H1 (cell line): ENCODE data around the gene TRHDE. TPM values are rescaled to one million over a fixed set of nuclear protein-coding genes. Genes with fewer than 3 reads are reported as not detected.

Experiments
- CTCF ChIA-PET: fragments of 300-600 bp; sonication (Branson Sonifier 250); formaldehyde crosslinking; loops from one replicate; lab custom pipeline; 2021; ENCODE audit not compliant: partially characterized antibody; lab: Charles Lee
- POLR2A ChIA-PET: fragments of 300-600 bp; sonication (Branson Sonifier 250); formaldehyde crosslinking; loops from one replicate; lab custom pipeline; 2021; ENCODE audit warnings: inconsistent platforms; ENCODE audit not compliant: partially characterized antibody; lab: Charles Lee
- DNase-seq, 2 experiments: peaks; one replicate each; pipeline versions ENCODE4 v3.0.0 to v3.0.0-alpha.2; 2010 to 2022; ENCODE audit warnings: low spot score in 2 of 2, low read depth in 1 of 2, mixed read lengths in 1 of 2
- FAIRE-seq: peaks from 2 replicates; lab custom pipeline; 2011; peaks lifted over from hg19 to GRCh38; lab: Jason Lieb, UNC
- H2AFZ ChIP-seq: 2 replicates; pipeline ENCODE4 v1.8.1; 2012; ENCODE audit warnings: low read length, inconsistent platforms
- H2AK5ac ChIP-seq: 2 replicates; pipeline ENCODE4 v1.6.1; 2013; ENCODE audit warnings: low read depth, low read length
- H2BK120ac ChIP-seq: replicated peaks from 2 replicates; pipeline ENCODE3; 2013; ENCODE audit warnings: low read depth, low read length, inconsistent platforms
- H2BK12ac ChIP-seq: 2 replicates; pipeline ENCODE4 v1.6.1; 2013; ENCODE audit warnings: low read depth, low read length
- H2BK15ac ChIP-seq: 2 replicates; pipeline ENCODE4 v1.6.1; 2013; ENCODE audit warnings: low read length
- H2BK20ac ChIP-seq: 2 replicates; pipeline ENCODE4 v1.6.1; 2013; ENCODE audit warnings: low read length
- H2BK5ac ChIP-seq: 2 replicates; pipeline ENCODE4 v1.6.1; 2013; ENCODE audit warnings: low read depth, low read length
- H3K14ac ChIP-seq: 2 replicates; pipeline ENCODE4 v1.6.1; 2013; ENCODE audit warnings: inconsistent platforms; ENCODE audit not compliant: insufficient read length
- H3K18ac ChIP-seq: 2 replicates; pipeline ENCODE4 v1.6.1; 2013; ENCODE audit warnings: low read length; ENCODE audit errors: extremely low read depth
- H3K23ac ChIP-seq: 2 replicates; pipeline ENCODE4 v1.6.1; 2013; ENCODE audit warnings: inconsistent platforms; ENCODE audit not compliant: insufficient read length
- H3K23me2 ChIP-seq: 2 replicates; pipeline ENCODE4 v1.6.1; 2013; ENCODE audit warnings: low read depth, low read length
- H3K27ac ChIP-seq: 2 replicates; pipeline ENCODE4 v1.6.1; 2011; ENCODE audit warnings: low read depth, low read length, inconsistent platforms
- H3K27me3 ChIP-seq, 4 experiments: replicated peaks in 1 of 4; 1 replicate in 1 of 4; 2 replicates in 3 of 4; pipeline versions ENCODE4 v1.6.1 to v1.8.1; 2011 to 2013; ENCODE audit warnings: low read length in 3 of 4, mild to moderate bottlenecking in 3 of 4, inconsistent platforms in 2 of 4, mixed read lengths in 2 of 4, moderate library complexity in 1 of 4; ENCODE audit not compliant: control insufficient read depth in 3 of 4, insufficient read depth in 3 of 4; ENCODE audit errors: extremely low read depth in 1 of 4
- H3K36me3 ChIP-seq, 4 experiments: 2 replicates each; pipeline versions ENCODE4 v1.6.1 to v1.8.1; 2011 to 2013; ENCODE audit warnings: mild to moderate bottlenecking in 4 of 4, low read length in 3 of 4, moderate library complexity in 2 of 4, control low read depth in 1 of 4, inconsistent platforms in 1 of 4; ENCODE audit not compliant: insufficient read depth in 4 of 4, control insufficient read depth in 2 of 4
- H3K4ac ChIP-seq: replicated peaks from 2 replicates; pipeline ENCODE3; 2013; ENCODE audit warnings: low read length, low read depth, mixed read lengths, inconsistent platforms; ENCODE audit not compliant: insufficient read length
- H3K4me1 ChIP-seq, 4 experiments: replicated peaks in 1 of 4; 1 replicate in 1 of 4; 2 replicates in 3 of 4; pipeline versions ENCODE4 v1.6.1 to v1.8.1; 2011 to 2013; ENCODE audit warnings: low read length in 3 of 4, inconsistent platforms in 2 of 4, mixed read lengths in 1 of 4; ENCODE audit not compliant: insufficient read depth in 4 of 4, control insufficient read depth in 3 of 4
- H3K4me2 ChIP-seq, 2 experiments: 2 replicates each; pipeline versions ENCODE4 v1.6.1 to v1.8.1; 2011 to 2013; ENCODE audit warnings: low read depth in 2 of 2, low read length in 2 of 2, control low read depth in 1 of 2, inconsistent platforms in 1 of 2, mild to moderate bottlenecking in 1 of 2; ENCODE audit not compliant: insufficient read depth in 1 of 2
- H3K4me3 ChIP-seq, 4 experiments: fragments of 200-600, 300-600 bp in 1 of 4; sonication (generic), shearing (Covaris generic), sonication (Bioruptor Twin) in 1 of 4; 2 replicates each; pipeline versions ENCODE4 v1.5.1 to v1.8.1; 2011 to 2016; ENCODE audit warnings: low read length in 4 of 4, low read depth in 3 of 4, control low read depth in 2 of 4, inconsistent platforms in 2 of 4, mild to moderate bottlenecking in 2 of 4, mixed read lengths in 1 of 4, moderate library complexity in 1 of 4; ENCODE audit not compliant: insufficient read depth in 2 of 4; ENCODE audit errors: extremely low read depth in 1 of 4
- H3K56ac ChIP-seq: replicated peaks from 2 replicates; pipeline ENCODE3; 2013; ENCODE audit warnings: low read depth, mild to moderate bottlenecking, mixed read lengths, low read length, inconsistent platforms; ENCODE audit not compliant: insufficient read length
- H3K79me1 ChIP-seq: 2 replicates; pipeline ENCODE4 v1.6.1; 2013; ENCODE audit warnings: low read depth, low read length, control low read depth
- H3K79me2 ChIP-seq, 2 experiments: 2 replicates each; pipeline versions ENCODE4 v1.6.1 to v1.8.1; 2012 to 2013; ENCODE audit warnings: low read length in 2 of 2, mild to moderate bottlenecking in 2 of 2, inconsistent platforms in 1 of 2; ENCODE audit not compliant: insufficient read depth in 2 of 2, control insufficient read depth in 1 of 2
- H3K9ac ChIP-seq, 4 experiments: replicated peaks in 1 of 4; 1 replicate in 1 of 4; 2 replicates in 3 of 4; pipeline versions ENCODE4 v1.6.1 to v1.8.1; 2011 to 2013; ENCODE audit warnings: low read depth in 3 of 4, low read length in 3 of 4, control low read depth in 2 of 4, mild to moderate bottlenecking in 2 of 4, moderate library complexity in 2 of 4, inconsistent platforms in 1 of 4; ENCODE audit errors: extremely low read depth in 1 of 4
- H3K9me3 ChIP-seq, 2 experiments: 2 replicates each; pipeline versions ENCODE4 v1.6.1 to v1.8.1; 2012 to 2013; ENCODE audit warnings: mild to moderate bottlenecking in 2 of 2, moderate library complexity in 2 of 2, control low read depth in 1 of 2, inconsistent platforms in 1 of 2, low read depth in 1 of 2, low read length in 1 of 2, mixed read lengths in 1 of 2; ENCODE audit not compliant: insufficient read depth in 2 of 2
- H4K20me1 ChIP-seq, 2 experiments: replicated peaks in 1 of 2; 2 replicates each; pipeline versions ENCODE3 to v1.8.1; 2011 to 2013; ENCODE audit warnings: inconsistent platforms in 2 of 2, low read length in 2 of 2, mild to moderate bottlenecking in 1 of 2; ENCODE audit not compliant: insufficient read depth in 2 of 2, control insufficient read depth in 1 of 2
- H4K5ac ChIP-seq: 2 replicates; pipeline ENCODE4 v1.6.1; 2013; ENCODE audit warnings: low read length, low read depth, mixed read lengths, inconsistent platforms; ENCODE audit not compliant: insufficient read length
- H4K8ac ChIP-seq: 2 replicates; pipeline ENCODE4 v1.8.0; 2013; ENCODE audit warnings: mild to moderate bottlenecking, moderate library complexity, low read length, inconsistent platforms; ENCODE audit not compliant: insufficient read depth; ENCODE audit errors: extremely low read depth
- H4K91ac ChIP-seq: replicated peaks from 2 replicates; pipeline ENCODE3; 2013; ENCODE audit warnings: low read length, mixed read lengths, inconsistent platforms; ENCODE audit not compliant: insufficient read length
- CEBPB ChIP-seq: IDR thresholded peaks from 2 replicates; pipeline ENCODE4 v1.6.1; 2012; ENCODE audit warnings: low read depth, low read length
- CTCF ChIP-seq, 3 experiments: IDR thresholded peaks; 1 replicate in 2 of 3; 2 replicates in 1 of 3; pipeline versions ENCODE4 v1.5.1 to v1.6.1; 2011; ENCODE audit warnings: low read length in 3 of 3, mild to moderate bottlenecking in 3 of 3, inconsistent platforms in 2 of 3, low read depth in 1 of 3, moderate library complexity in 1 of 3; ENCODE audit not compliant: insufficient read depth in 1 of 3; ENCODE audit errors: control extremely low read depth in 1 of 3
- EP300 ChIP-seq, 2 experiments: IDR thresholded peaks; 1 replicate in 1 of 2; 2 replicates in 1 of 2; pipeline ENCODE4 v1.6.1; 2011 to 2012; ENCODE audit warnings: low read depth in 2 of 2, low read length in 2 of 2, mild to moderate bottlenecking in 2 of 2, borderline replicate concordance in 1 of 2, inconsistent platforms in 1 of 2, moderate library complexity in 1 of 2
- POLR2AphosphoS5 ChIP-seq: IDR thresholded peaks from 2 replicates; pipeline ENCODE4 v1.6.1; 2011; ENCODE audit warnings: low read depth, low read length
- RAD21 ChIP-seq, 2 experiments: IDR thresholded peaks in 1 of 2; conservative IDR thresholded peaks in 1 of 2; 2 replicates each; pipeline ENCODE4 v1.6.1; 2011; ENCODE audit warnings: low read depth in 2 of 2, low read length in 2 of 2, improper control_type of control experiment in 1 of 2, inconsistent platforms in 1 of 2, mild to moderate bottlenecking in 1 of 2, moderate library complexity in 1 of 2
- SAP30 ChIP-seq: fragments of 300-600 bp; sonication (generic); IDR thresholded peaks from 2 replicates; pipeline ENCODE4 v1.7.1; 2012; ENCODE audit warnings: low read length, moderate library complexity, mild to moderate bottlenecking, inconsistent platforms; ENCODE audit not compliant: insufficient read depth, insufficient replicate concordance
- TEAD4 ChIP-seq: IDR thresholded peaks from 2 replicates; pipeline ENCODE4 v1.6.1; 2012; ENCODE audit warnings: low read depth, low read length, inconsistent platforms, mixed read lengths
- WGBS, 2 experiments: shearing (Covaris generic) in 1 of 2; methylation state at CpG; one replicate each; pipeline versions ENCODE4 v1.1.6 to v1.1.7; 2013 to 2015; ENCODE audit warnings: low lambda C conversion rate in 2 of 2, mixed read lengths in 2 of 2, inconsistent platforms in 1 of 2, low coverage in 1 of 2, missing lambda C conversion rate in 1 of 2; ENCODE audit not compliant: insufficient replicate concordance in 2 of 2, insufficient coverage in 1 of 2, insufficient read length in 1 of 2; ENCODE audit errors: extremely low coverage in 1 of 2, missing lambda C conversion rate in 1 of 2; 5-methylcytosine and 5-hydroxymethylcytosine counted together
- polyA plus RNA-seq, 7 experiments: library from polyadenylated mRNA; depleted of rRNA in 3 of 7; stranded (reverse) in 5 of 7; unstranded in 2 of 7; fragments of >200 nt in 5 of 7; fragments of 200-250 nt in 2 of 7; gene quantifications; 1 replicate in 5 of 7; 2 replicates in 1 of 7; 4 replicates in 1 of 7; pipeline versions ENCODE4 v1.2.1 to v1.2.3, GENCODE V29; 2011 to 2013; ENCODE audit warnings: missing spikeins in 2 of 7, mixed read lengths in 2 of 7
- total RNA-seq: library from RNA; stranded (reverse); fragmentation: NEBNext Ultra II Directional; extraction: Animal tissue kit (Norgen Biotek cat#: 25700); gene quantifications from 2 replicates; pipeline ENCODE4 v1.2.1, GENCODE V29; 2021

Gene TRHDE
- total and polyA plus RNA-seq, 2 of the 8 experiments (the other 6 are each of a cell fraction or from before 2014, with no cell fraction given) = 1.3 to 5.0 TPM

GRCh38 chr12:72570601-72571000 is 298.4 kb downstream of the TRHDE start:
- Histone ChIP-seq H3K27me3 (no peaks in the 10 kb centered on the region), H3K4ac (no peak overlapping the region), H2BK20ac (no peak overlapping the region), H4K8ac (no peak overlapping the region), H3K14ac (no peak overlapping the region), H2BK5ac (no peak overlapping the region), H3K23me2 (no peaks in the 10 kb centered on the region), H3K4me2 (no peak overlapping the region), H2BK12ac (no peak overlapping the region), H3K27ac (no peak overlapping the region), H4K5ac (no peak overlapping the region), H2BK120ac (no peak overlapping the region), H3K36me3 (no peaks in the 10 kb centered on the region), H3K79me2 (no peaks in the 10 kb centered on the region), H3K9me3 (no peaks in the 10 kb centered on the region), H3K23ac (no peak overlapping the region), H2AK5ac (no peak overlapping the region), H3K18ac (no peak overlapping the region)
- WGBS, 2 experiments = 16% methylated on average over 7 of the region's 7 CpGs; no CpG with 5 or more reads in 1 of the 2 experiments
- TF ChIP-seq CEBPB (peak; percentile 28; the same call in 1 of the 2 replicates), CTCF (IDR thresholded peaks at IDR 0.05; ENCODE audit: control extremely low read depth in 1 of 3, insufficient read depth in 1 of 3, low read depth in 1 of 3, low read length in 3 of 3) (peak; percentile 65 to 89 (median 74)), EP300 (IDR thresholded peaks at IDR 0.05; ENCODE audit: borderline replicate concordance in 1 of 2, low read depth in 2 of 2, low read length in 2 of 2) (no peak), POLR2AphosphoS5 (no peak), SAP30 (no peak), RAD21 (IDR thresholded peaks at IDR 0.05 in 1 of 2, conservative IDR thresholded peaks at IDR 0.05 in 1 of 2; ENCODE audit: low read depth in 2 of 2, low read length in 2 of 2) (peak; percentile 94 to 95), TEAD4 (0 out of 2 replicates have a peak, but pooled peaks have one; percentile 14)
- TF ChIP-seq, all 59 proteins: peak for 4
- FAIRE-seq = peak; percentile 78
- H3K4me1 ChIP-seq = no peaks in the 10 kb centered on the region
- H2BK15ac ChIP-seq = no peak overlapping the region
- H2AFZ ChIP-seq = no peak overlapping the region
- H3K9ac ChIP-seq = no peak overlapping the region
- ChIA-PET POLR2A (no interaction called here), CTCF (interaction anchor here (0.6 to 1.2 kb wide), 5 partner anchors 18 to 308 kb away, joined by 3 to 4 read pairs (median 3); no protein-coding TSS in a partner anchor)
- H4K20me1 ChIP-seq = no peaks in the 10 kb centered on the region
- no peak overlapping the region for H4K91ac ChIP-seq
- H3K79me1 ChIP-seq = no peaks in the 10 kb centered on the region
- H3K4me3 ChIP-seq = no peak overlapping the region
- H3K56ac ChIP-seq = no peak overlapping the region
- peak in 1 of 2 experiments; percentile 63 for DNase-seq
